AG04449 (cell line): ENCODE results near the gene AK8.

Source experiments
- CTCF ChIA-PET: fragments of 350-600 bp; formaldehyde crosslinking; extraction: SDS; loops from one replicate; lab custom pipeline; 2021; ENCODE audit warnings: antibody characterized with exemption; lab: Yijun Ruan, JAX
- POLR2A ChIA-PET: fragments of 400-600, 350-600 bp; formaldehyde crosslinking; extraction: SDS; loops from one replicate; lab custom pipeline; 2020; ENCODE audit warnings: antibody characterized with exemption, inconsistent platforms; lab: Yijun Ruan, JAX
- DNase-seq: peaks from one replicate; pipeline ENCODE4 v3.0.0-alpha.2; 2010; ENCODE audit warnings: low read depth, low spot score
- H3K4me3 ChIP-seq: 2 replicates; pipeline ENCODE4 v1.5.1; 2011; ENCODE audit warnings: low read depth, mild to moderate bottlenecking, control low read depth, low read length
- TF ChIP-seq, protein P1 (sequence below): IDR thresholded peaks from one replicate; pipeline ENCODE4 v1.5.1; 2011; ENCODE audit warnings: mild to moderate bottlenecking, moderate library complexity, low read length, control low read depth, inconsistent platforms; ENCODE audit not compliant: insufficient read depth; ENCODE audit errors: missing control alignments

The AK8 gene

GRCh38 chr9:132808645-132809044, 69.4 kb downstream of the AK8 start:
- POLR2A ChIA-PET = no interaction called here
- CTCF ChIA-PET = interaction anchor here (2.2 kb wide), 1 partner anchor 10 kb away, joined by 8 read pairs; no protein-coding TSS in a partner anchor
- DNase-seq = no peak
- TF ChIP-seq, protein P1, sequence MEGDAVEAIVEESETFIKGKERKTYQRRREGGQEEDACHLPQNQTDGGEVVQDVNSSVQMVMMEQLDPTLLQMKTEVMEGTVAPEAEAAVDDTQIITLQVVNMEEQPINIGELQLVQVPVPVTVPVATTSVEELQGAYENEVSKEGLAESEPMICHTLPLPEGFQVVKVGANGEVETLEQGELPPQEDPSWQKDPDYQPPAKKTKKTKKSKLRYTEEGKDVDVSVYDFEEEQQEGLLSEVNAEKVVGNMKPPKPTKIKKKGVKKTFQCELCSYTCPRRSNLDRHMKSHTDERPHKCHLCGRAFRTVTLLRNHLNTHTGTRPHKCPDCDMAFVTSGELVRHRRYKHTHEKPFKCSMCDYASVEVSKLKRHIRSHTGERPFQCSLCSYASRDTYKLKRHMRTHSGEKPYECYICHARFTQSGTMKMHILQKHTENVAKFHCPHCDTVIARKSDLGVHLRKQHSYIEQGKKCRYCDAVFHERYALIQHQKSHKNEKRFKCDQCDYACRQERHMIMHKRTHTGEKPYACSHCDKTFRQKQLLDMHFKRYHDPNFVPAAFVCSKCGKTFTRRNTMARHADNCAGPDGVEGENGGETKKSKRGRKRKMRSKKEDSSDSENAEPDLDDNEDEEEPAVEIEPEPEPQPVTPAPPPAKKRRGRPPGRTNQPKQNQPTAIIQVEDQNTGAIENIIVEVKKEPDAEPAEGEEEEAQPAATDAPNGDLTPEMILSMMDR = no peak
- H3K4me3 ChIP-seq = no peak overlapping the region

DNA sequence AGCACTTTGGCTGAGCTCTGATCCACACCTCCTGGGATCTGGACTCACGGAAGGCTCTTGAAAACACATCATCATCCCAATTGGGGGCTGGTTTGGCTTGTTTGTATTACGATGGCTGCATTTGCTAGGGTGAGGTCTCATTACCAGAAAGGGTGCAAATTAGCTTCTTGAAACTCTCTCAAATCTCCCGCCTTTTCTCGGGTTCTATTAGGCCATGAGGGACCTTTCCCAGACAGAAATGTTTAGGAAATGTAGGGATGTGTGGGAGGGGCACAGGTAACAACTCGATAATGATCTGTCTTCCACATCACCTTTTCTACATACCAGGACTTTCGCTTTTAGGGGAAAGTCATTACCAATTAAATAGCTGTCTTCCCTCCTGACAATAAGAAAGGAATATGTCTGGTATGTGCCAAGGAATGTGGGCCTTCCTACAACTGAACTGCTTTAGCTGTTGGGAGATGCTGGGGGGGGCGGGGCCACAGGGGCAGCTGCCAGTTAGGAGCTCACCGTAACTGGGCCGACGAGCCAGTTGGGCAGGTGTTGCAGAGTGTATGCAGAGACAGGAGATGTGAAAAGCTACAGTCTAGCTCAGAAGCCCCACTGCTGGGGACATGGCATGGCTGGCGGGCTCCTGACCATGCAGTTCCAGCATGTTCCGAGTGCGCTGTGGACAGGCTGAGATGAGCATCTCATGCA, 71.2 kb downstream of the AK8 start:
- POLR2A ChIA-PET = no interaction called here
- no peak for DNase-seq
- CTCF ChIA-PET = interaction anchor here (1.0 to 2.2 kb wide), 6 partner anchors 8 to 300 kb away, joined by 3 to 8 read pairs (median 4); no protein-coding TSS in a partner anchor

GRCh38 chr9:132806306-132806705, 71.8 kb downstream of the AK8 start:
- no peak overlapping the region for H3K4me3 ChIP-seq
- TF ChIP-seq, protein P1 = no peak
- ChIA-PET CTCF (interaction anchor here (0.7 to 1.9 kb wide), 7 partner anchors 12 to 395 kb away, joined by 3 to 6 read pairs (median 3); no protein-coding TSS in a partner anchor), POLR2A (no interaction called here)
- DNase-seq = no peak

More for the DNA sequence above, 71.2 kb downstream of the AK8 start:
- H3K4me3 ChIP-seq = no peak overlapping the region
- TF ChIP-seq, protein P1 = no peak

DNA sequence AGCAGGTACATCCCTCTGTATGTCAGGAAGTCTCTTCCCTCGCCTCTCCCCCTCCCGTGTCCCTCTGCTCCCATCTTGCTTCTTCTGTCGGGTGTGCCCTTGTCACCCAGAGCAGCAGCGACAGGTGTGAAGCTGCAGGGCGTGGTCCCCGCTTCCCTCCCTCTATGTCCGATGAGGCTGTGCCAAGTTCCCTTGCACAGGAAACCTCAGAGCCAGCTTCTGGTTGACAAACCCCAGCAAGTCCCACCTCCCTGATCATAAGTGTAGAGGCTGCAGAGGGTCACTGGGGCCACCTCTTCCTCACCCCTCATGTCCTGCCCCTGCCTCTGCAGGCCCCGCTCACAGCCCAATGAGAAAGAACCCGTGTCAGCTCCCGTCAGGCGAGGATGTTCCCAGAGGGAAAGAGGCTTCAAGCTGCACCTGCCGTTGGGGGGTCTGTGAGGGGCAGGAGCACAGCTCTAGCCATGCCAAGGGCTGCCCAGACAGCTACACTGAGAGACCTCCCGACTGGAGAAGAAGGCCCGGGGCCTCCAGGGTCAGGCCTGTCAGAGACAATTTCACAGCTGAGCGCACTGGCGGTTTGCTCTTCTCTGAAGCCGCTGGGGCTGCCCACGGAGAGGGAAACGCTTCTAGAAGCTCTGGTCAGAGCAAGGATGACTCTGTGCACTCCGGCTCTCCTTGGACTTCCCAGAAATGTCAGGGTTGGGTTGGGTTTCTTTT, 73.3 kb downstream of the AK8 start:
- CTCF ChIA-PET = no interaction called here
- POLR2A ChIA-PET = no interaction called here
- TF ChIP-seq, protein P1 = no peak
- no peak overlapping the region for H3K4me3 ChIP-seq
- no peak for DNase-seq

GRCh38 chr9:132802121-132802795, 75.8 kb downstream of the AK8 start:
- TF ChIP-seq, protein P1 = no peak
- ChIA-PET CTCF (interaction anchor here (1.0 to 1.8 kb wide), 4 partner anchors 14 to 295 kb away, joined by 3 to 7 read pairs (median 6); no protein-coding TSS in a partner anchor), POLR2A (no interaction called here)
- DNase-seq = no peak
- H3K4me3 ChIP-seq = no peak overlapping the region
